Neural cell (in vitro differentiated cells): Measurements from ENCODE around the gene WNT10A. TPM values are rescaled to one million over a fixed set of nuclear protein-coding genes. Genes with fewer than 3 reads are reported as not detected.

Experiments
- H2AFZ ChIP-seq: fragments of 200-600, 300-800 bp; sonication (generic), shearing (Covaris generic); 2 replicates; pipeline ENCODE4 v1.6.0; 2014; ENCODE audit warnings: low read depth, mild to moderate bottlenecking, antibody characterized with exemption, low read length, moderate library complexity
- H3F3A ChIP-seq: fragments of 200-600 bp; shearing (Covaris generic); 2 replicates; pipeline ENCODE4 v1.6.1; 2016; ENCODE audit warnings: mild to moderate bottlenecking, moderate library complexity, mixed read lengths, antibody characterized with exemption, low read length; ENCODE audit not compliant: insufficient read depth, poor library complexity, severe bottlenecking
- H3K27ac ChIP-seq: fragments of 200-600, 300-800 bp; sonication (generic), shearing (Covaris generic); 2 replicates; pipeline ENCODE4 v1.5.1; 2014; ENCODE audit warnings: mild to moderate bottlenecking, low read length, moderate library complexity
- H3K27me3 ChIP-seq: fragments of 300-800, 200-600 bp; sonication (generic), shearing (Covaris generic); 2 replicates; pipeline ENCODE4 v1.6.0; 2014; ENCODE audit warnings: mild to moderate bottlenecking, low read depth, low read length, moderate library complexity; ENCODE audit not compliant: insufficient read depth
- H3K36me3 ChIP-seq: fragments of 300-800, 200-600 bp; sonication (generic), shearing (Covaris generic); 2 replicates; pipeline ENCODE4 v1.5.1; 2014; ENCODE audit warnings: mild to moderate bottlenecking, antibody characterized with exemption, low read length, moderate library complexity; ENCODE audit not compliant: insufficient read depth
- H3K4me2 ChIP-seq: fragments of 300-800, 200-600 bp; sonication (generic), shearing (Covaris generic); 2 replicates; pipeline ENCODE4 v1.6.0; 2014; ENCODE audit warnings: mild to moderate bottlenecking, low read length
- H3K4me3 ChIP-seq: fragments of 300-800, 200-600 bp; sonication (generic), shearing (Covaris generic); 2 replicates; pipeline ENCODE4 v1.5.1; 2014; ENCODE audit warnings: mild to moderate bottlenecking, low read length, moderate library complexity
- H3K79me2 ChIP-seq: fragments of 200-600 bp; shearing (Covaris generic); replicated peaks from 2 replicates; pipeline ENCODE4 v1.6.0; 2014; ENCODE audit warnings: mild to moderate bottlenecking, low read length, moderate library complexity; ENCODE audit not compliant: insufficient read depth
- H3K9ac ChIP-seq: fragments of 300-800, 200-600 bp; sonication (generic), shearing (Covaris generic); 2 replicates; pipeline ENCODE4 v1.6.1; 2016; ENCODE audit warnings: mild to moderate bottlenecking, low read length, mixed read lengths
- H3K9me2 ChIP-seq: fragments of 200-600 bp; shearing (Covaris generic); 2 replicates; pipeline ENCODE4 v1.6.1; 2016; ENCODE audit warnings: mild to moderate bottlenecking, low read length, mixed read lengths; ENCODE audit not compliant: insufficient read depth
- H3K9me3 ChIP-seq: fragments of 200-600, 300-800 bp; sonication (generic), shearing (Covaris generic); 2 replicates; pipeline ENCODE4 v1.6.1; 2016; ENCODE audit warnings: mild to moderate bottlenecking, mixed run types, low read length, moderate library complexity, mixed read lengths
- H4K20me1 ChIP-seq: fragments of 200-600 bp; shearing (Covaris generic); 2 replicates; pipeline ENCODE4 v1.6.1; 2016; ENCODE audit warnings: mild to moderate bottlenecking, mixed run types; ENCODE audit not compliant: insufficient read depth
- EP300 ChIP-seq: fragments of 450-650 bp; conservative IDR thresholded peaks from 2 replicates; pipeline ENCODE4 v1.6.1; 2014; ENCODE audit warnings: antibody characterized with exemption, mild to moderate bottlenecking, moderate library complexity; ENCODE audit not compliant: poor library complexity, severe bottlenecking
- EZH2 ChIP-seq: fragments of 200-600, 300-800 bp; shearing (Covaris generic), sonication (generic); IDR thresholded peaks from 2 replicates; pipeline ENCODE4 v1.6.1; 2014; ENCODE audit warnings: antibody characterized with exemption, low read length, borderline replicate concordance, mild to moderate bottlenecking; ENCODE audit not compliant: insufficient read depth, poor library complexity, severe bottlenecking
- MXI1 ChIP-seq: fragments of 450-650 bp; conservative IDR thresholded peaks from 2 replicates; pipeline ENCODE4 v1.6.1; 2014; ENCODE audit warnings: antibody characterized with exemption, mild to moderate bottlenecking; ENCODE audit not compliant: poor library complexity, severe bottlenecking
- POLR2AphosphoS5 ChIP-seq: IDR thresholded peaks from 2 replicates; pipeline ENCODE4 v1.6.1; 2012
- RAD21 ChIP-seq: fragments of 450-650 bp; conservative IDR thresholded peaks from 2 replicates; pipeline ENCODE4 v1.6.1; 2014; ENCODE audit warnings: antibody characterized with exemption, mild to moderate bottlenecking, moderate library complexity
- SMC3 ChIP-seq: fragments of 450-650 bp; conservative IDR thresholded peaks from 2 replicates; pipeline ENCODE4 v1.6.1; 2014; ENCODE audit warnings: antibody characterized with exemption, mild to moderate bottlenecking, moderate library complexity; ENCODE audit not compliant: poor library complexity
- TAF1 ChIP-seq: IDR thresholded peaks from 2 replicates; pipeline ENCODE4 v1.6.1; 2012; ENCODE audit warnings: low read depth
- polyA plus RNA-seq: library from polyadenylated mRNA; depleted of rRNA; stranded (reverse); fragments of >200 nt; gene quantifications from 2 replicates; pipeline ENCODE4 v1.2.3, GENCODE V29; 2014
- TF ChIP-seq, protein P1 (sequence below): IDR thresholded peaks from 2 replicates; pipeline ENCODE4 v1.6.1; 2012; ENCODE audit warnings: borderline replicate concordance
- TF ChIP-seq, protein P2 (sequence below): fragments of 450-650 bp; IDR thresholded peaks from 2 replicates; pipeline ENCODE4 v1.5.1; 2014; ENCODE audit warnings: antibody characterized with exemption, mild to moderate bottlenecking, moderate library complexity; ENCODE audit not compliant: poor library complexity, severe bottlenecking

The WNT10A gene
- polyA plus RNA-seq, 1 donor from 2014 or later: 0.14 TPM

GRCh38 chr2:218895326-218895725 is 14.7 kb downstream of the WNT10A start:
- Histone ChIP-seq H2AFZ (no peak overlapping the region), H3K79me2 (no peaks in the 10 kb centered on the region), H3K9ac (no peak overlapping the region), H3K9me3 (no peaks in the 10 kb centered on the region), H3K4me3 (no peak overlapping the region), H3F3A (no peaks in the 10 kb centered on the region), H3K27ac (no peak overlapping the region), H3K4me2 (no peak overlapping the region), H3K27me3 (peaks cover 95% of the 10 kb centered on the region), H4K20me1 (no peaks in the 10 kb centered on the region), H3K36me3 (no peaks in the 10 kb centered on the region), H3K9me2 (no peaks in the 10 kb centered on the region)
- TF ChIP-seq TAF1 (no peak), SMC3 (no peak), RAD21 (no peak), POLR2AphosphoS5 (no peak), MXI1 (no peak), EZH2 (no peak), EP300 (no peak)
- TF ChIP-seq, protein P1, sequence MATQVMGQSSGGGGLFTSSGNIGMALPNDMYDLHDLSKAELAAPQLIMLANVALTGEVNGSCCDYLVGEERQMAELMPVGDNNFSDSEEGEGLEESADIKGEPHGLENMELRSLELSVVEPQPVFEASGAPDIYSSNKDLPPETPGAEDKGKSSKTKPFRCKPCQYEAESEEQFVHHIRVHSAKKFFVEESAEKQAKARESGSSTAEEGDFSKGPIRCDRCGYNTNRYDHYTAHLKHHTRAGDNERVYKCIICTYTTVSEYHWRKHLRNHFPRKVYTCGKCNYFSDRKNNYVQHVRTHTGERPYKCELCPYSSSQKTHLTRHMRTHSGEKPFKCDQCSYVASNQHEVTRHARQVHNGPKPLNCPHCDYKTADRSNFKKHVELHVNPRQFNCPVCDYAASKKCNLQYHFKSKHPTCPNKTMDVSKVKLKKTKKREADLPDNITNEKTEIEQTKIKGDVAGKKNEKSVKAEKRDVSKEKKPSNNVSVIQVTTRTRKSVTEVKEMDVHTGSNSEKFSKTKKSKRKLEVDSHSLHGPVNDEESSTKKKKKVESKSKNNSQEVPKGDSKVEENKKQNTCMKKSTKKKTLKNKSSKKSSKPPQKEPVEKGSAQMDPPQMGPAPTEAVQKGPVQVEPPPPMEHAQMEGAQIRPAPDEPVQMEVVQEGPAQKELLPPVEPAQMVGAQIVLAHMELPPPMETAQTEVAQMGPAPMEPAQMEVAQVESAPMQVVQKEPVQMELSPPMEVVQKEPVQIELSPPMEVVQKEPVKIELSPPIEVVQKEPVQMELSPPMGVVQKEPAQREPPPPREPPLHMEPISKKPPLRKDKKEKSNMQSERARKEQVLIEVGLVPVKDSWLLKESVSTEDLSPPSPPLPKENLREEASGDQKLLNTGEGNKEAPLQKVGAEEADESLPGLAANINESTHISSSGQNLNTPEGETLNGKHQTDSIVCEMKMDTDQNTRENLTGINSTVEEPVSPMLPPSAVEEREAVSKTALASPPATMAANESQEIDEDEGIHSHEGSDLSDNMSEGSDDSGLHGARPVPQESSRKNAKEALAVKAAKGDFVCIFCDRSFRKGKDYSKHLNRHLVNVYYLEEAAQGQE: no peak
- TF ChIP-seq, protein P2, sequence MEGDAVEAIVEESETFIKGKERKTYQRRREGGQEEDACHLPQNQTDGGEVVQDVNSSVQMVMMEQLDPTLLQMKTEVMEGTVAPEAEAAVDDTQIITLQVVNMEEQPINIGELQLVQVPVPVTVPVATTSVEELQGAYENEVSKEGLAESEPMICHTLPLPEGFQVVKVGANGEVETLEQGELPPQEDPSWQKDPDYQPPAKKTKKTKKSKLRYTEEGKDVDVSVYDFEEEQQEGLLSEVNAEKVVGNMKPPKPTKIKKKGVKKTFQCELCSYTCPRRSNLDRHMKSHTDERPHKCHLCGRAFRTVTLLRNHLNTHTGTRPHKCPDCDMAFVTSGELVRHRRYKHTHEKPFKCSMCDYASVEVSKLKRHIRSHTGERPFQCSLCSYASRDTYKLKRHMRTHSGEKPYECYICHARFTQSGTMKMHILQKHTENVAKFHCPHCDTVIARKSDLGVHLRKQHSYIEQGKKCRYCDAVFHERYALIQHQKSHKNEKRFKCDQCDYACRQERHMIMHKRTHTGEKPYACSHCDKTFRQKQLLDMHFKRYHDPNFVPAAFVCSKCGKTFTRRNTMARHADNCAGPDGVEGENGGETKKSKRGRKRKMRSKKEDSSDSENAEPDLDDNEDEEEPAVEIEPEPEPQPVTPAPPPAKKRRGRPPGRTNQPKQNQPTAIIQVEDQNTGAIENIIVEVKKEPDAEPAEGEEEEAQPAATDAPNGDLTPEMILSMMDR: no peak

DNA sequence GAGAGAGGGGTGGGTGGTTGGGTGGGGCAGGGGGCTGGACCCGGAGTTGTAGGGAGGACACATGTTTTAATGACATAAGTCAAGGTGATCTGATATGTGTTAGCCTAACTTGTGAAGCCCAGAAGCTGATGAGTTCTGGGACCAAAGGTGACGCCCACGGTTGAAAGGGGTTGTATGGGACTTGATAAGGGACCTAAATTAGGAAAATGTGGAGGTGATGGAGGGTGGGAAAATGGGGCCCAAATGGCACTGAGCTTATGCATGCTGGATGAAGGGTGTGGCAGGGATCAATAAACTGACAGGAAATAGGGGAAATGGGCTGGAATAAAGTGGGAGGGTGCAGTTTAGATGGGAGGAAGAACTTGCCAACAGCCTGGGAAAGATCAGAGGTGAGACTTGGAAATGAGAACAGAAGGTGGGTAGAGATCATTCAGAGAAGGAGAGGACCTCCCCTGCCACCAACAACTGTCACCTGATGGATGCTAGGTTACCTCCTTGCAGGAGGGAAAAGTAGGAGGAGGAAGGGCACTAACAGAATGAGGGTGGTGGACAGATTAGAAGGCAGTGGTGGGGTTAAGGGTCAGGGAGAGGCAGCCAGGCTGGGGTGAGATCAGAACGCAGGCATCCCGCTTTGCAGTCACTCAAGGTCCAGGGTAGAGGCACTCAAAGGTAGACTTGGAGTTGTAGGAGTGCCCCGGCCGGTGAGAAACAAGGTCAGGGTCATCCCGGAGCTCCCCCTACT is 15.3 kb downstream of the WNT10A start:
- no peak for TF ChIP-seq SMC3
- Histone ChIP-seq H3K79me2 (no peaks in the 10 kb centered on the region), H3K4me3 (peak overlapping the region; percentile 66), H3K9me2 (no peaks in the 10 kb centered on the region), H3K9me3 (peaks cover 5% of the 10 kb centered on the region), H3K36me3 (no peaks in the 10 kb centered on the region), H3F3A (no peaks in the 10 kb centered on the region), H3K27ac (no peak overlapping the region), H3K9ac (no peak overlapping the region), H3K4me2 (no peak overlapping the region), H3K27me3 (peaks cover 95% of the 10 kb centered on the region), H4K20me1 (no peaks in the 10 kb centered on the region), H2AFZ (no peak overlapping the region)
